Left renal pelvis (tissue), 4 donors: ENCODE results near the gene GAD2. TPM values are rescaled to one million over a fixed set of nuclear protein-coding genes. Genes with fewer than 3 reads are reported as not detected.

Experiments
- DNase-seq, 4 donors: peaks; one replicate each; pipeline ENCODE4 v3.0.0-alpha.2; 2013; ENCODE audit warnings: low read depth in 4 of 4, low spot score in 3 of 4
- polyA plus RNA-seq, 4 donors: library from polyadenylated mRNA; unstranded; fragments of 120-200 nt; gene quantifications; one replicate each; pipeline ENCODE4 v1.2.1, GENCODE V29; 2013; ENCODE audit not compliant: insufficient read length in 4 of 4

Gene GAD2
- polyA plus RNA-seq = 1 to 10 TPM in 3 of 4 donors, under 1 TPM in 1; 0.14 to 2.7 (median 1.3) TPM

- DNase-seq = no peak
Observed at GRCh38 chr10:26216585-26217395, at the start of gene GAD2. Gene GAD2, plus strand, starts transcription at chr10:26216774. Its CDS starts 36 bp downstream, at chr10:26216810.

GRCh38 chr10:26169466-26169865 is 47.1 kb upstream of the GAD2 start:
- no peak for DNase-seq

GRCh38 chr10:26172131-26172530 is 44.4 kb upstream of the GAD2 start:
- DNase-seq = peak in 1 of 4 donors; percentile 21

GRCh38 chr10:26173837-26174236 is 42.7 kb upstream of the GAD2 start:
- DNase-seq = no peak

GRCh38 chr10:26177341-26177740 is 39.2 kb upstream of the GAD2 start:
- no peak for DNase-seq

- no peak for DNase-seq
Observed at GRCh38 chr10:26194275-26194674, 22.3 kb upstream of the GAD2 start.

- DNase-seq = no peak
Observed at GRCh38 chr10:26197248-26197647, 19.3 kb upstream of the GAD2 start.

GRCh38 chr10:26198119-26198518 is 18.5 kb upstream of the GAD2 start:
- DNase-seq = no peak

DNA sequence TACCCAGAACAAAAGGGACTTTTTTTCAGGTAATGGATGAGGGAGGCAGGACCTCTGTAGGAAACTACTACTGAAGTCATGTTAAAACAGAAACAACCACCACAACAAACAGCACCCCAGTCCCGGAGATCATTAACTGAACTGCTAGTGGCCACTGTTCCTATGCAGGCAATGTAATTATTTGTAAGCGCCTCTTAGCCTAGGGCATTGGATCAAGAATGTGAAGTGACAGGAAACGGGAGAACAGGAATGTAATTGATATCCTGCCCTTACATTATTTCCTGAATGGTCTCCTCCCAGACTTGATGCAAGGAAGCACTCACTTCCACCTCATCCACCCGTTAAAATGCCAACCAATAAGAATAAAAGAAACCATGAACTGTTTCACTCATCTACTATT is 16.7 kb upstream of the GAD2 start:
- no peak for DNase-seq

- no peak for DNase-seq
Observed at GRCh38 chr10:26205223-26205622, 11.4 kb upstream of the GAD2 start.

- no peak for DNase-seq
Observed at GRCh38 chr10:26211781-26212444, 4.7 kb upstream of the GAD2 start.

GRCh38 chr10:26212511-26212910 is 4.1 kb upstream of the GAD2 start:
- no peak for DNase-seq

GRCh38 chr10:26213157-26213800 is 3.3 kb upstream of the GAD2 start:
- DNase-seq = no peak

DNA sequence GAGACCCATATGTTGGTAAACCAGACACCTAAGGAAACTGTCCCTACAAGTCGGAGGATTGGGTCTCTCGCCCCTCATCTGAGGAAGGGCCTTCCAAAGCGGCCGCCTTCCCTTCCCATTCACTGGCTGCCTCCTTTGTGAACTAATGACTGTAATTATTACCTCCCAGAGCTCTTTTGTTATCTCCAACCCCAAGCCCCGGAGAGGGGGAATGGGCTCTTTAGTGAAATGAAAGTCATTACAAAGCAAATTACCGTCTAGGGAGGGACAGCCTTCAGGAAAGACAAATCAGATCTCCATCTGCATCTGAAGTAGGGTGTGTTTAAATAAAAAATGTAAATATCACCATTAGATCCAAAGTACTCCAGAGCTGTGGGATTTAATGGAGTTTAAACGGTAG is 2.6 kb upstream of the GAD2 start:
- no peak for DNase-seq

DNA sequence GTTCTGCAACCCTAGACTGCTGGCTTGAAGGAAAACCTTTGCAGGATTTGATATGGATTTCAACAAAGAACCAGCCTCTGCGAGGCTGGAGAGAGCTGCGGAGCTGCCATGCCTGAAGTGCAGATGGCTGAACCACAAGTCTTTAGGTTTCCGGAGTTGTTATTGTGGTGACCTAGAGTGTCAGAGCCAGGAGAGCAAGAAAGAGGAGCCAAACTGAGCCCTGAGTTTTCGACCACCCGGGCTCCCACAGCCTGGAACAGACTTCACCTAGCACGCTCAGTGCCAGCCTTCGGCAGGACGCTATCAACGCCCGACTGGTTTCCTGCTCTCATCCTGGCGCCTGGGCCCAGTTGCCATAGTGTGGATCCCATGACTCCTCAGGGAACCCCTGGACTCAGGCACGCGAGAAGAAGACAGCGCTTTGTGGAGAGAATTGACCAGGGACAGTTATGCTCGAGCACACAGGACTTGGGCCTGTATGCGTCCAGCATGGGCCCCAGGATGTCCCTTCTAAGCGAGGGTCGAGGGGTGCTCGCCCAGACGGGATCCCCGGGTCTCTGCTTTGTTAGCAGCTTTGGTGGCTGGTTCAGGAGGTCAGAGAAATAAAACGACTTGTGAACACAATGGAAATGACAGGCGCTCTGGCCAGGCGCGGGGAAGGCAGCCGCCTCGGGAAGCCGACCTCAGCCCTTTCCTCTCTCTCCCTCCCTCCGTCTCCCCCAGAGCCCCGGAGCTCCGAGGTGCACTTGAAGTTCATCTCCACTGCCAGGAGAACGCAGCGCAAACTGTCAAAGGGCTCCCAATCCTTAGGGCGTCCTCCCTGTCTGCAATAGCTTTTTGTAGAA is 1.8 kb upstream of the GAD2 start:
- no peak for DNase-seq

DNA sequence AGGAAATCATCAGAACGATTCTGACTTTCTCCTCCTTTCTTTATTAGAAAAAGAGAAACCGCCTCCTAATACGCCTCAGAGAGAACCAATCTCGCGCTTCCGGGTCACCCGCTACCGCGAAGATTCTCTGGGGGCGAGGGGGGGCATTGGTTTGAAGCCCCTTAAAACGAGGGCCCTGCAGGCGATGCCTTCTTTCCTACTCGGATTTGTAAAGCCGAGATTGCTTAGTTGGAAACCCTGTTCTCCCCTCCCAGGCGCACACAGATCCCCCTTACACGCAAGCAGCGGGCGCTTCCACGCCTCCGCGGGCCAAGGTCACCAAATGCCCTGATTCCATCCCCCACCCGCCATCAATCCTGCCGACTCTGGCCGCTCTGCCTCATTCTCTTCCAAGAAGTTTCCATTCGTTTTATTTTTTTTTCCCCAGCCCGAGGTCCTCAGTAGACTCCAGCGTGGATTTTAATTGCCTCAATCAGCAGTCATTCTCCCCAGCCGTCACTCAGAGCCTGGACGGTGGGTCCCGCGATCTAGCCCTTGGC is 1.1 kb upstream of the GAD2 start:
- no peak for DNase-seq

- DNase-seq = peak in 1 of 4 donors; percentile 42
Observed at GRCh38 chr10:26215935-26216584, 514 bp upstream of the GAD2 start.

DNA sequence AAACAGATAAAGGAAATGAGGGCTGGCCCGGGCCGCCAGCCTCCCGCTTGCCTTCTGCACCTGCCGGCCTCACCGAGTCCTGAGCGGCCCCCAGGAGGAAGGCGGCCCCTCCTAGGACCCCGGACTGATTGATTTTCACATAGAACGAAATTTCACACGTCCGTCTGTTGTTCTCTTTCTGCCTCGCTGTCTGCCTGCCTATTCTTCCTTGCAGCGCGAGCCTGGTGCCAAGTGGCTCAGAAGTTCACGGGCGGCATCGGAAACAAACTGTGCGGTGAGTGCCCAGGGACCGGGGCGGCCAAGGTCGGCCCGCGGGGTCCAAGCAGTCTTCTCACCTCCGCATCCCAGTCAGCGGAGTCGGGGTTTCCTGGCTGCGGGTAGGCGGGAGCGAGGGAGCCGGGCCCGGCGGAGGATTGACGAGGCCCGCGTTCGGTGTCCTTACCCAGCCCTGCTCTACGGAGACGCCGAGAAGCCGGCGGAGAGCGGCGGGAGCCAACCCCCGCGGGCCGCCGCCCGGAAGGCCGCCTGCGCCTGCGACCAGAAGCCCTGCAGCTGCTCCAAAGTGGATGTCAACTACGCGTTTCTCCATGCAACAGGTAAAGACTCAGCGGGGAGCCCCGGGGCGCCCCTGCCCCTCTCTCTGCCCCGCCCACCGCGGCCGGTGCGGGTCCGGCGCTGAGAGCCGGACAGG is 967 bp downstream of the GAD2 start:
- no peak for DNase-seq

- DNase-seq = no peak
Observed at GRCh38 chr10:26219676-26220075, 3.1 kb downstream of the GAD2 start.
